SU-DHL-6 (cell line): ENCODE measurements around the gene CST5.

Experiments used
- CTCF ChIP-seq: fragments of 200-600 bp; sonication (generic); IDR thresholded peaks from one replicate; pipeline ENCODE4 v1.5.1; 2017; ENCODE audit warnings: antibody characterized with exemption, mild to moderate bottlenecking, low read length, moderate library complexity; ENCODE audit not compliant: insufficient read depth, poor library complexity, severe bottlenecking
- EZH2phosphoT487 ChIP-seq: fragments of 200-600 bp; sonication (generic), shearing (Covaris generic); conservative IDR thresholded peaks from 2 replicates; pipeline ENCODE4 v1.6.1; 2018; ENCODE audit warnings: mild to moderate bottlenecking, antibody characterized with exemption, low read length, moderate library complexity, mixed read lengths

- TF ChIP-seq CTCF (no peak), EZH2phosphoT487 (no peak)
Measured at GRCh38 chr20:23867152-23867776, 12.3 kb downstream of the CST5 start.
